ENCODE measurements around the gene IRS1.

Gene IRS1

GRCh38 chr2:226825056-226825455, 25.4 kb upstream of the IRS1 start:
- no peak for DNase-seq (ENCODE audit: low read depth)

GRCh38 chr2:226818930-226819329, 19.3 kb upstream of the IRS1 start:
- no peak for DNase-seq (ENCODE audit: low read depth)

GRCh38 chr2:226813148-226813701, 13.6 kb upstream of the IRS1 start:
- DNase-seq (ENCODE audit: low read depth), result no peak

- DNase-seq (ENCODE audit: low read depth), result no peak
These were observed 3.8 kb upstream of the IRS1 start for GRCh38 chr2:226803410-226803809.

- no peak for DNase-seq (ENCODE audit: low read depth)
These were observed 3.0 kb upstream of the IRS1 start for GRCh38 chr2:226802573-226802972.

- peak; percentile 78 for DNase-seq (ENCODE audit: low read depth)
These were observed 1.5 kb upstream of the IRS1 start for GRCh38 chr2:226800941-226801784.

- no peak for DNase-seq (ENCODE audit: low read depth)
These were observed 638 bp upstream of the IRS1 start for GRCh38 chr2:226799976-226800940.

- peak; percentile 23 for DNase-seq (ENCODE audit: low read depth)
These were observed 1.0 kb downstream of the IRS1 start for GRCh38 chr2:226798422-226799210.

- DNase-seq (ENCODE audit: low read depth), result no peak
These were observed 1.6 kb downstream of the IRS1 start for GRCh38 chr2:226797989-226798421.

GRCh38 chr2:226797289-226797988, 2.2 kb downstream of the IRS1 start:
- DNase-seq (ENCODE audit: low read depth), result no peak

- DNase-seq (ENCODE audit: low read depth), result no peak
These were observed 2.8 kb downstream of the IRS1 start for GRCh38 chr2:226796840-226797288.

GRCh38 chr2:226796012-226796839, 3.4 kb downstream of the IRS1 start:
- DNase-seq (ENCODE audit: low read depth), result no peak

GRCh38 chr2:226795281-226796011, 4.2 kb downstream of the IRS1 start:
- DNase-seq (ENCODE audit: low read depth), result no peak

GRCh38 chr2:226794751-226795171, 4.9 kb downstream of the IRS1 start:
- DNase-seq (ENCODE audit: low read depth), result no peak

GRCh38 chr2:226794196-226794661, 5.4 kb downstream of the IRS1 start:
- DNase-seq (ENCODE audit: low read depth), result no peak

- DNase-seq (ENCODE audit: low read depth), result no peak
These were observed 6.0 kb downstream of the IRS1 start for GRCh38 chr2:226793646-226794045.

- DNase-seq (ENCODE audit: low read depth), result no peak
These were observed 7.3 kb downstream of the IRS1 start for GRCh38 chr2:226792155-226792881.

- DNase-seq (ENCODE audit: low read depth), result peak; percentile 88
These were observed 8.0 kb downstream of the IRS1 start for GRCh38 chr2:226791487-226792081.

Data from activated T-cell treated with anti-CD3 and anti-CD28 coated beads for 24 hours (primary cell).